GM21381 (cell line): Measurements from ENCODE around the gene RPTOR.
"Not testable (repeated sequence)": the region's sequence is repeated elsewhere in the genome, so short reads cannot be mapped to it uniquely, and the experiment has no call there.

Source experiments
- ATAC-seq: cut with Tn5 transposase; IDR thresholded peaks from one replicate; pipeline ENCODE4 v1.9.1; 2021; ENCODE audit warnings: mild to moderate bottlenecking, moderate library complexity; ENCODE audit not compliant: unreplicated experiment

RPTOR gene

DNA sequence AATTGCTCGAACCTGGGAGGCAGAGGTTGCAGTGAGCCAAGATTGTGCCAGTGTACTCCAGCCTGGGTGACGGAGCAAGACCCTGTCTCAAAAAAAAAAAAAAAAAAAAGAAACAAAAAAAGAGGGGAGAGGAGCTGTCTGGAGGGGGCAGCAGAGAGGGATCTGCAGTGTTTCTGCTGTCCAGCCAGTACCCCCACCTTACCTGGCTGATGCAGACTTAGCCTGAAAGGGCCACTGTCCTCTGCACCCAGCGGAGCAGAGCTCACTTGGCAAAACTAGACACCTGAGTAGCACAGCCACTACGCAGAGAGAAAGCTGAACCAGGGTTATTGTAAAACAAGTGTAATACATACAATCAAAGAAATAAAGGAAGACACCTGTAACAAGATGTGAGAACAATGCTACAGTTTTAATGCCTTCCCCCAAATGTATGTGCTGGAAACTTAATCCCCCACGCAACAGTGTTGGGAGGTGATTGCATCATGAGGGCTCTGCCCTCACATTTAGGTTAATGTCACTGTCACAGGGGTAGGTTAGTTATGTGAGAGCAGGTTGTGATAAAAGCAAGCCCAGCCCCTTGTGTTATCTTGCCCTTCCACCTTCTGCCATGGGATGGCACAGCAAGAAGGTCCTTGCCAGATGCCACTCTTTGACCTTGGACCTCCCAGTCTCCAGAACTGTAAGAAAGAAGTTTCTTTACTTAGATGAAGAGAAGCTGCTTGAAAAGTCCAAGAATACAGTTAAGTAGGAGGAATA, 211.2 kb downstream of the RPTOR start:
- no peak for ATAC-seq

DNA sequence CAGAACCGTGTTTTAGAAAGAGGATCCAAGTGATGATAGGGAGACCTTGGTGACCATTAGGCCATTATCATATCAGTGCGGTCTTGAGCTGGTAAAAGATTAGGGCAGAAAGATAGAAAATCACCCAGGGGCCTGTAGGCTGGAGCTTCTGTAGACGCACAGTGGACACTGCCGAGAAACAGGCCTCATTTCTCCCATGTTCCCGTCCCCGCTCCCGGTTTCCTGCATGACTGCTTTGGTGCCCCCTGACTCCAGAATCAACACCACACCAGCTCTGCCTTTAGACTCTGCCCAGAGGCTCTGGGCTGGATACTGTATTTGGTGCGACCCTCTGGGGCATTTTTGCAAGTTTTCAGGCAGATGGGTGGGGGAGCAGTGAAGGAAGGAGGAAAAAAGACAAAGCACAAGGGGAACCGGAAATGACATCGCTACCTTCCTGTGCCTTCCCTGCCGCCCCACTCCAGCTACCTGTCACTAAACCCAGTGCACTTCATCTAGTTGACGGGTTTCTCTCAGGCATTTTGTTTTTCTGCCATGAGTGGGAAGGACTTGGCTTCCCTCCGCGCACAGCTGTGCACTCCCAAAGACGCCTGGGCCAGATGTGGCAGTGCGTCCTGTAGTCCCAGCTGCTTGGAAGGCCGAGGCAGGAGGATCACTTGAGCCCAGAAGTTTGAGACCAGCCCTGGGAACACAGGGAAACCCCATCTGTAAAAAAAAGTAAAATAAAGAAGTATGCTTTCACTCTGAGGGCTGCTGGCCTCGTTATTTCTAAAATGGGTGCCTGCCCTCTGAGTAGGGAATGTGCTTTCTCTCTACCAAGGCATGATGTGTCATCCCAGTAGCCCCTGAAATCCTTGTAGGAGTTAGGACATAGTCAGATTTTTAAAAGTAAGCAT, 214.1 kb downstream of the RPTOR start:
- no peak for ATAC-seq

DNA sequence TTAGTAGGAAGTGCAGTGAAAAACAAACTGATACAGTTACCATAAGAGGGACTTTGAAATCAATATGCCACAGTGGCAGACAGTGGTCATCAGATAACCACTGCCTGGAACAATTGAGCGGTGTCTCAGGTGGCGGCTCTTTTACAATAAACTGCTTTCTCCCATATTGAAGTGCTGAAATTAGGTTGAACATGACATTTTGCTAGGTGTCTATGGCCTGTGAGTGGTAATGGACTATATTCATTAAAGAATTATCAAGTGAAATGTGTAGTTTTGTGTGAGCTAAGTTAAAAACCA, 214.7 kb downstream of the RPTOR start:
- no peak for ATAC-seq

DNA sequence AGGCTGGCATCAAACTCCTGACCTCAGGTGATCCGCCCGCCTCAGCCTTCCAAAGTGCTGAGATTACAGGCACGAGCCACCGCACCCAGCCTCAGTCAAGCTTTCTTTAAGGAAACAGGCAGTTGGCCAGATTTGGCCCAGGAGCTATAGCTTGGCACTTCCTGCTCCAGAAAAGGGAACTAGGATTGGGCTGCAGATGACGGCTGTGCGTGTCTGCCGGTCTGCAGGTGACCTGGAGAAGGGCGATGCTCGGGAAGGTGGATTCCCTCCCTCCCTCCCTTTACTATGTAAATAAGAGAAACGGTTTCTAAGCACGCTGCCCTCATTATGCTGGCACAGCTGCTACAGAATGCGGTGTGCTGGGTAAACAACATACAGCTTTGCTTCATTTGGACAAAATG, 215.9 kb downstream of the RPTOR start:
- no peak for ATAC-seq

DNA sequence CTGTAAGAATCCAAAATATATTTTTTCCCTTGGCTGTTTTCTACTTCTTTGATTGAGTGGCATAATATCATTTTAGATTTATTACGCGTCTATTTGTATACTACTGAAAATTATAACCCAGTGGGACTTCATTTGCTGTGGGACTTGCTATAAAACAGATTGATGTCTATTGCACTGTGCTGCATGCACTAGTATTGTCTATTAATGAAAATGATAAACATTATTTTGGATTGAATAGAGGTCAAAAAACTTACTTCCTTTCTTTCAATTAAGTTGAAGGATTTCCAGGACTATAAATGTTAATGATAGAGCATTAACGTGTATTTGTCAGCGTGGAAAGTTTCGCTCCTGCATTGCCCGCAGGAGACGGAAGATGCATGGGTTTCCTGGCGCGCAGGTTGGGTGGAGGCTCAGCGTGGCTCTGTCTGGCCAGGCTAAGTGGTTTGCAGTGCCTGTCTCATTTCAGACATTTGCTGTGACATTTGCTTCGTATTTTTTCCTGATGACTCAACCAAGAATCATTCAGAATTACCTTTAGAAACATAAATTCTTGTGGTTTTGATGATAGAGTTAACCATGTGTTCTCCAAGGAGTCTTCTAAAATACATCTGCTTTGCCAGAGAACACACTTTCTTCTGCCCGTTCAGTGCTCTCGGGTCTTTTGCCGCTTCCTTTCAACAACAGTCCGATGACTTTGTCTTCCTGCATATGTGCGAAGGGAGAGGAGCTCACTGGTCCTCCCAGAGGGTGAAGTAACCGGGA, 216.7 kb downstream of the RPTOR start:
- no peak for ATAC-seq

DNA sequence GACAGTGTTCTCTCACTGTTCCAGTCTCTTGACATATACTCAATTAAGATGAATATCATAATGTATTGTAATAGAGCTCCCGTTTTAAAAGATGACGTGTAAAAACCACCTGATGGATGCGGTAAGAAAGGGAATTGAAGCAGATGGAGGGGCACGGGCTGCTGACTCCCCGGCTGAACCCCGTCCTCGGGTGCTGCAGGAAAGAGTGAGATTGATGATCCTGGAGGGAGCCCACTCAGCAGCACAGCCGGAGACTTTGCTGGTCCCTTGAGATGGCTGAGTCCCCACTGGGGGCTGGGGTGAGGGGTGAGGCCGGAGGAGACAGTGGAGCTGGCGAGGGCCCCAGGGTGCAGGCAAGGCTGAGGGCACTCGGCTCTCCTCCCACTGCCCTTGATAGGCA, 217.4 kb downstream of the RPTOR start:
- ATAC-seq: no peak

DNA sequence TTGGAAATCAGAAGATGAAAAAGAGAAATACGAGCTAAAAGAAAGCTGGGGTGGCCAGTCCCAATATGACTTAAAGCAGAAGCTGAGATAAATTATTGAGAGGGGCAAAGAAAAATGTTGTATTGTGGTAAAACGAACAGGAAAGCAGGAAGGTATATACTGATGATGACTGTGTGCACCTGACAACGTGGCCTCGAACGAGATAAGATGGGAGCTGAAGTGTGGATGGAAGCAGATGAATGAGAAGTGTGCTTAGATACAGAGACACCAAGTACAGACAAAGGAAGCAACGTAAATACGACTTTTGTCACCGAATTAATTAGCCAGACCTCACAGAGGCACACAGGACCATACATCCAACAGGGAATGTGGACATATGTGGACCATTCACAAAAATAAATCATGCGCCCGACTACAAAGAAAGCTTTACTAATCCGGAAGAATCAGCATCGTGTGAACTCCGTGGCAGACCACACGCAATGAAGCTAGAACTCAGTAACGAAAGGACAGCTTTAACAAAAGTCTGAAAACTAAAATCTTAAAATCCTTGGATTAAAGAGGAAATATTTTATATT, 218.7 kb downstream of the RPTOR start:
- ATAC-seq: no peak

DNA sequence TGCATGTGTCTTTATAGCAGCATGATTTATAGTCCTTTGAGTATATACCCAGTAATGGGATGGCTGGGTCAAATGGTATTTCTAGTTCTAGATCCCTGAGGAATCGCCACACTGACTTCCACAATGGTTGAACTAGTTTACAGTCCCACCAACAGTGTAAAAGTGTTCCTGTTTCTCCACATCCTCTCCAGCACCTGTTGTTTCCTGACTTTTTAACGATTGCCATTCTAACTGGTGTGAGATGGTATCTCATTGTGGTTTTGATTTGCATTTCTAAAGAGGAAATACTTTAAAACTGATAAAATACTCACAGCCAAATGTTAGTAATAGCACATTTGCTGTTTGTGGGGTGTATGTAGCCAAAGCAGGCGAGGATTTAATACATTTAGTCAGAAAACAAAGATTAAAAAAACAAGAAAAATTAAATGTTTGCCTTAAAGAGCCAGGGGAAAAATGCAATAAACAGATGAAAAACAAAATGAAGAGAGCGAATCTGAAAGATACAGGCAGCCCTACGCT, 220.0 kb downstream of the RPTOR start:
- not testable (repeated sequence) for ATAC-seq

DNA sequence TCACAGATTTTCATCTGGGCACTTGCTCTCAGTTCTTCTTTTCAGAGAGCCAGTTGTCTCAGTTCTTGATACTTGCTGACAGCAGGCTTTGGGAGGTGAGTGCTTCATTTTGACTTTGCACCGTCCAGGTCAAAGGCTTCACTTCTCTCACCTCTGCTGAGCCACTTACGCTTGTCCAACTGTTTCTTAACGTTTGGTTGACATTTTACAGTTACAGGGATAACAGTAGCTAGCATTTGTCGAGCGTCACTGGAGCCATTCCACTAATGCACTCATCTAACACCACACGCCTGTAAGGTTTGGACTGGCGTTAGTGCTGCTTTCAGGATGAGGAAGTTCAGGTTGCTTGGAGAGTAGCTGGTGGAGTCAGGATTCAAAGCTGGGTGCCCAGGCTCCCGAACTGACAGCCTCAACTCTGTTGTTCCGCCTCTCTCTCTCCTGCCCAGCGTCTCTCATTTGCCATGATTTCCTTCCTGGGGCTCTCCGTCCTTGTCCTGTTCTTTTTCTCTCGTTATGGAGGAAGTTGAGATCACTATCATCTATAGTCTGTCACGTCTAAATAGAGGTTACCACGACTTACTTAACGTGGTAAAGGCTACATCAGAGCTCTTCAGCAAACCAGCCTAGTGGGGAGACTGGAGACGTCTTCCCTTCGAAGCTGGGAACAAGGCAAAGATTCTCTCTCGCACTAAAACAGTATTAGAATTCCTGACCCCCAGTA, 220.8 kb downstream of the RPTOR start:
- ATAC-seq: no peak

DNA sequence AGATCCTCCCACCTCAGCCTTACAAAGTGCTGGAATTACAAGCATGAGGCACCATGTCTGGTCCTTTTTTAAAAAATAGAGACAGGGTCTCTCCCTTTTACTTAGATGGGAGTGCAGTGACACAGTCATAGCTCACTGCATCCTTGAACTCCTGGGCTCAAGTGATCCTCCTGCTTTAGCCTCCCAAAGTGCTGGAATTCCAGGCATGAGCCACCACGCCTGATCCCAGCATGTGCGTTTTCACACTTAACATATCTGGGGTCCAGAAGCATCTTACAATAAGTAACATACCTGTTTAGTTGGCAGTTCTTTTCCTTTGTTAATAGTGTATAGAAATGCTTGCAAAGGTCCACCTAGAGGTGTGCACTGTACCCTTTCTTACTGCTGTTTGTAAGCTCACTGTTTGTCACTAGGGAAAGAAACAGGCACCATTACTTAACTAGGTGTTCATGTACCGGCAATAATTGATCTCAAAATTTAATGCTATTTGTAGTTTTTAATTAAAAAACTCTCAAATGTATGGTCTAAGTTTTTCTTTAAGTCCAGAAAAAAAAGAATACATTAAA, 221.7 kb downstream of the RPTOR start:
- ATAC-seq: no peak

DNA sequence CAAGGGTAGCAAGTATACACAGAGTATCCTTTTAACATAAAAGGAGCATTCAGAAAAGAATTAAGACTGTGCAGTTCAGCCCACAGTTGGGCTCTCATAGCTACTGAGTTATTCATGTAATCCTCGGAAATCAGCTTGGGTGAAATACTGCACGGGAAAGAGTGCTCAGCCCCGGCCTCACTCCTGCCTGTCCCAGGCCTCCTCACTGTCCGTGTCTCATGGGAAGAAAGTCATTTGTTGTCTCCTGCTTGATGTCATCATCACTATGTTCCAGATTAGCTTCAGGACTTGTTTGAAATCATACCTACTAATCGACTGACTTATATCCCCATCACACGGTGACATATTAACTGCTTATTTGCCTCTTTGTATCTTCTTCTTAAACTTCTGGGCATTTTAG, 223.8 kb downstream of the RPTOR start:
- ATAC-seq: no peak

DNA sequence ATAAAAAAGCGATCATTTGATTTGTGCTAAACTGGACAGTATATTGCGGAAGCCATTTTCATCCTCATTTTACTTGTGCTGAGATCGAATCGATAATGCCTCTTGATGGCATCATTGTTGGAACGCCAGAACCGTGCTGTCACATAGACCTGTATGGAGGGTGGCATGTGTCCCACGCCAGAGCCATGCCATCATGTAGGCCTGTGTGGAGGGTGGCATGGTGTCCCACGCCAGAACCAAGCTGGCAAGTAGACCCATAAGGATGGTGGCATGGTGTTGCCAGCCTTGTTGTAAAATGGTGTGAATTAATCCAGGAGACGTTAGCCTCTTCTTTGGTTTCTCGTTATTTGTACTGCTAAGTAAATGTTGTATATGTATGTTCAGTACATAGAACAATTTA, 224.3 kb downstream of the RPTOR start:
- no peak for ATAC-seq

DNA sequence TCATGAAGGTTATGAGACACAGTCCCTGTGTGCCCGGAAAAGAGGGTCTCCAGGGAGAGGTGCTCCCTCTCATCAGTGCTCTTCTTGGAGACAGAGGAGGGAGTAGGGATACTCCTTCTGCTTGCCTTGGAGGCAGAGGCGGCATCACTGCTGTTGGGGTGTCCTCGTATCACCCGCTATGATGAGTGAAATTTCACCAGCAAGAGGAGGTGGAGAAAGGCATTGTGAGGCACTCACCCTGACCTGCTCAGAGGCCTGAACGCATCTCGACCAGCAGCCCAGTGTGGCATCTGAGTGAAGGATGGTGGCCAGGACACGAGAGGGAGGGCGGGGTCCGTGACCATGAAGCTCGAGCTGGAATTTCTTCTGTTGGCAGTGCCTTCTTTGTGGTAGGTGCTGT, 224.9 kb downstream of the RPTOR start:
- ATAC-seq: no peak

DNA sequence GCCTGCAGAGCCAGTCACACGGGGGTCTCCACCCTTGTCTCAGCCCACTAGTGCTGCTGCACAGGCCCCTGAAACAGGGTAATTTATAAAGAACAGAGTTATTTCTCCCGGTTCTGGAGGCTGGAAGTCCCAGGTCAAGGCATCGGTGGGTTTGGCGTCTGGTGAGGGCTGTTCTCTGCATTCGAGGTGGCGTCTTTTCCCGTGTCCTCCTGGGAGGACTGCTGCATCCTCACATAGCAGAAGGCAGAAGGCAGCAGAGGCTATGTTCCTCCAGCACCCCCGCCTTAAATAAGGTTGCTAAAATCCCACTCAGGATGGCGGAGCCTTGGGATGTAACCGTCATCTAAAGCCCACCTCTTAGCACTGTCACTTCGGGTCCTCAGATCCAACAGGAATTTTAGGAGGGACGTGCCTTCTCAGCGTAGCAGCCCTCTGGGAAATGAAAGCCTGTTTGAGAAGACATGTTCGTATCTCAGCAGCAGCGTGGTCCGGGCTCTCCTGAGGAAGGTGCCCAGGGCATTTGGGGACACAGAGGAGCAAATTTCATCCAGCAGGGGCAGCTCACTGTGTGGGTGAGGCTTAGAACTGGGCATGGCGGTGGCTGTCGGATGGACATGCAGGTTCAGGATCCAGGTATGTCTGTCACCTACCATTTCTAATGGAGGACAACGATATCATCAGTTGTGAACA, 225.4 kb downstream of the RPTOR start:
- ATAC-seq: no peak

DNA sequence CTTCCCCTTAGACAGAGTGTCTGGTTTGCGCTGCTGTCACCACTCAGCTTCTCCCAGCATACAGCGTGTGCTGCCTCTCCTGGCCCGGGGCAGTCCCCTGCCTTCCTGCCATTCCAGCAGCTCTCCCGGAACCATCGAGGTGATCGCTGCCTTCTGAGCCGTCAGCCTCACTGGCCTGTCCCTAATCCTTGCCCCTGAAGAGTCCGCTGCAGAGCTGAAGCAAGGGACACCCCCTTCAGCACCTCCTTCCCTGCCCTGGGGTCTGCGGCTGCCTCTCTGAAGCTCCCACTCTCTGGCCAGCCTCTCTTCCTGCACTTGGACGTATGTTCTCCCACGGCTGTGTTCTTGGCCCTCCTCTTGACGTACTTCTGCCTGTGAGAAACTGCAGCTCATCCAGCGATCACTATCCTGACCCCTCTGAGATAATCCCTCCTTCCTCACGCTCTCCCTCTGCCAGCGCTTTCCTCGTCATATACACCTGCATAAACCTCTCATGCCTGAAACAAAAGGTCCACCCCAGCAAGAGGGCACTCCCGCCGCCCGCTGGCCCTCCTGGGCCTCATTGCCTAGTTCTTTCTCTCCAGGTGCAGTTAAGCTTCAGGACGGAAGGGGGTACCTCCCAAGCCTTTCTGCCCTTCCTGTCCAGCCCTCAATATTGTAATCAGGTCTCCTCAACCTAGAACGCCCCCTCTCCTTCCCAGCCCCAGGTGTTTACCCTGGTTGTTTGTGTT, 226.4 kb downstream of the RPTOR start:
- ATAC-seq: no peak

DNA sequence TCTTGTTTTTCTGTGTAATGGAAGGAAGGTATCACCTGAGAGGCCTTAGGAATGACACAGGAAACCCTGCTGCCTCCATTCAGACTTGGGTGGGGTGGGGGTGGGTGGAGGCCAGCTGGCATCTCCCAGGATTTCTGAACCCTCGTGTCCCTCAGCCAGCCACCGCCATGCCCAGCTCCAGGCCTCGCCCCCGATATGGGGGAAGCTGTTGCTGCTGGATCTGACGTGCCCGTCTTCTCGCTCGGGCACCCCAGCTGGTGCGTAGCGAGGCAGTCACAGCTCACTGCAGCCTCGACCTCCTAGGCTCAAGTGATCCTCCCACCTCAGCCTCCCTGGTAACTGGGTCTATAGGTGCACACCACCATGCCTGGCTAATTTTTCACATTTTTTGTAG, 227.0 kb downstream of the RPTOR start:
- no peak for ATAC-seq

DNA sequence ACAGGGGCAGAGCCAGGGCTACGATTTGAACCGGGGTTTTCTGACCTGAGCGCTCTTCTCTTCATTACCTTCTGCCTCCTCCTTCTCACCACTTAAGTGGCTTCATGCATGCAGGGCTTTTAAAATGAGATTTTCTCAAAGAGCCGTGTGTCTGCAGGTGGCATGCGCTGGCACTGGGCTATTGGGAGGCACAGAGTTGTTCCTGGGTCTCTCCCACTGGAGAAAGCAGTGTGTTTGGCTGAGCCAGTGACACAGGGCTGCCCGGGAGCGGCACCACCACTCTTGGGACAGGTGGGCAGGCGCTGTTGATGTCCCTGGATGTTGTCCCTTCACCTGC, 228.2 kb downstream of the RPTOR start:
- no peak for ATAC-seq

DNA sequence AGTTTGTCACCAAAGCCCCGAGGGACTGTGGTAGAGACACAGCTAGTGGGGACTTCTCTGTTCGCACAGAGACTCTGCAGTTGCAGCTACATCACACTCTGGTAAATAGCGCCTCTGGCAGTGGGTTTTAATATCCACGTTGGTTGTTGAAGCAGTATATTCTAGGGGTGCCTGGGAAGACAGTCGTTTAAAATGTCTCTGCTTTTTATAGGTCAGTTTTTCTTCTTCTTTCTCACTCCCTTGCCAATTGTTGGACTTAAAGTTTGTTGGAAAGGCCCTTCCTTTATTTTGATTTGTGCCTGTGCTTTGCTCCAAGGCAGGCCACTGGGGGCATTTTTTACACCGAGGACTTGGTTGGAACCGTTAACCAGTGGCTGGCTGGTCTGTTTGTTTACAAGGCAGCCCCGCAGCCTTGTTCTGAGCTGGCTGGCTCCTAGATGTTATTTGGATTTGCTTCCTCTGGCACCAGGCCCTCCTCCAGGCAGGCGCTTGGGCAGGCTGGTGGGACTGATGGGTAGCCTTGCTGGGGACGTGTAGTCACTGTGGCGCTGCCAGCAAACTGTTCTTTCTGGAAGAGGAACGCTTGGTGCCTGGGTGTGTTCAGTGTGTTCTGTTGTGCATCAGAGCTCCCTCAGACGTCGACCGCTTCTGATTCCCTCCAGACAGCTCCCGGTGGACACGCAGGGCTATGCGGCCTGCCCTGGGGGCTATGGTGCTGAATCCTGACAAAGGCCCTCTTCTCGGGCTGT, 228.8 kb downstream of the RPTOR start:
- ATAC-seq: no peak
